ENCODE results near the gene LRMDA. TPM values are rescaled to one million over a fixed set of nuclear protein-coding genes. Genes with fewer than 3 reads are reported as not detected.

The LRMDA gene
- total and polyA plus RNA-seq, 2 of the 13 experiments (the other 11 are each of a cell fraction or from before 2014, with no cell fraction given), result 13.4 to 22.0 TPM

GRCh38 chr10:75743291-75743778 is 311.9 kb downstream of the LRMDA start (continued):
- TF ChIP-seq THRA (CRISPR knock-in tag; IDR thresholded peaks at IDR 0.05; ENCODE audit: borderline replicate concordance), result peak; percentile 46; the same call in 1 of the 2 replicates
- no peak for TF ChIP-seq ZNF207 (IDR thresholded peaks at IDR 0.05; ENCODE audit: borderline replicate concordance)
- no peak for TF ChIP-seq ZKSCAN8 (CRISPR knock-in tag; IDR thresholded peaks at IDR 0.05; ENCODE audit: borderline replicate concordance)
- no peak for TF ChIP-seq HDAC6 (IDR thresholded peaks at IDR 0.05; ENCODE audit: low read depth, low read length)
- TF ChIP-seq RARA (CRISPR knock-in tag; IDR thresholded peaks at IDR 0.05), result peak; percentile 28; the same call in 1 of the 2 replicates
- TF ChIP-seq AHDC1 (CRISPR knock-in tag; IDR thresholded peaks at IDR 0.05; ENCODE audit: borderline replicate concordance), result peak; percentile 54; the same call in 1 of the 2 replicates
- TF ChIP-seq TBX2 (CRISPR knock-in tag; IDR thresholded peaks at IDR 0.05; ENCODE audit: borderline replicate concordance), result no peak
- TF ChIP-seq PHF21A (CRISPR knock-in tag; IDR thresholded peaks at IDR 0.05), result 0 out of 2 replicates have a peak, but pooled peaks have one; percentile 30
- no peak for TF ChIP-seq NFKBIZ (CRISPR knock-in tag; IDR thresholded peaks at IDR 0.05)
- TF ChIP-seq CEBPZ (IDR thresholded peaks at IDR 0.05; ENCODE audit: low read length), result no peak
- no peak for TF ChIP-seq TIGD3 (CRISPR knock-in tag; IDR thresholded peaks at IDR 0.05; ENCODE audit: borderline replicate concordance)
- TF ChIP-seq ZNF10 (CRISPR knock-in tag; IDR thresholded peaks at IDR 0.05; ENCODE audit: borderline replicate concordance, low read depth), result no peak
- TF ChIP-seq ZNF329 (CRISPR knock-in tag; IDR thresholded peaks at IDR 0.05; ENCODE audit: low read depth), result no peak
- TF ChIP-seq PITX1 (CRISPR knock-in tag; IDR thresholded peaks at IDR 0.05), result 0 out of 2 replicates have a peak, but pooled peaks have one; percentile 18
- no peak for TF ChIP-seq ZNF570 (CRISPR knock-in tag; IDR thresholded peaks at IDR 0.05; ENCODE audit: borderline replicate concordance)
- TF ChIP-seq SIX1 (CRISPR knock-in tag; IDR thresholded peaks at IDR 0.05; ENCODE audit: borderline replicate concordance), result no peak; the same call in 1 of the 2 replicates
- TF ChIP-seq HMG20B (CRISPR knock-in tag; conservative IDR thresholded peaks at IDR 0.05), result 0 out of 2 replicates have a peak, but pooled peaks have one; percentile 15
- peak; percentile 41; the same call in 1 of the 2 replicates for TF ChIP-seq ZNF292 (CRISPR knock-in tag; IDR thresholded peaks at IDR 0.05; ENCODE audit: borderline replicate concordance, low read depth)

All from HepG2 (cell line).